ENCODE results near the gene MORC2. TPM values are rescaled to one million over a fixed set of nuclear protein-coding genes. Genes with fewer than 3 reads are reported as not detected.

The MORC2 gene
- total RNA-seq = 10 to 100 TPM; 39.2 to 49.4 TPM

- peaks cover 67% of the 10 kb centered on the region for H3K4me1 Mint-ChIP-seq
- no peak for DNase-seq
- H3K9me3 Mint-ChIP-seq = peaks cover 36% of the 10 kb centered on the region
- H3K36me3 Mint-ChIP-seq (ENCODE audit: low read depth) = peaks cover 79% of the 10 kb centered on the region
- ChIA-PET CTCF (interaction anchor here (0.5 to 2.4 kb wide), 11 partner anchors 8 to 443 kb away, joined by 3 to 14 read pairs (median 4); no protein-coding TSS in a partner anchor), POLR2A (interaction anchor here (0.9 to 1.3 kb wide), 3 partner anchors 10 to 117 kb away, joined by 3 read pairs; no protein-coding TSS in a partner anchor)
- no peaks in the 10 kb centered on the region for H3K27me3 Mint-ChIP-seq
- H3K27ac Mint-ChIP-seq = peak within 1 kb of the TSS; percentile 98
- H3K4me3 Mint-ChIP-seq = peak within 1 kb of the TSS; percentile 91
Measured at GRCh38 chr22:30968015-30968923, at the start of gene MORC2. TSS of gene MORC2 (minus strand) at chr22:30968774. CDS start at chr22:30967889, 885 bp downstream.

- DNase-seq = no peak
- Mint-ChIP-seq H3K4me1 (no peaks in the 10 kb centered on the region), H3K27ac (no peak overlapping the region), H3K4me3 (no peak overlapping the region), H3K36me3 (ENCODE audit: low read depth) (no peaks in the 10 kb centered on the region), H3K27me3 (no peaks in the 10 kb centered on the region), H3K9me3 (peaks cover 14% of the 10 kb centered on the region)
- ChIA-PET CTCF (no interaction called here), POLR2A (no interaction called here)
Measured at GRCh38 chr22:31005535-31005934, 37.0 kb upstream of the MORC2 start.

GRCh38 chr22:31001124-31001770 lies 32.7 kb upstream of the MORC2 start:
- Mint-ChIP-seq H3K4me1 (peaks cover 1% of the 10 kb centered on the region), H3K4me3 (no peak overlapping the region), H3K27me3 (no peaks in the 10 kb centered on the region), H3K36me3 (ENCODE audit: low read depth) (no peaks in the 10 kb centered on the region), H3K27ac (no peak overlapping the region), H3K9me3 (peaks cover 10% of the 10 kb centered on the region)
- DNase-seq = no peak
- POLR2A ChIA-PET = no interaction called here
- CTCF ChIA-PET = no interaction called here

- Mint-ChIP-seq H3K36me3 (ENCODE audit: low read depth) (no peaks in the 10 kb centered on the region), H3K27me3 (peaks cover 2% of the 10 kb centered on the region), H3K27ac (no peak overlapping the region), H3K4me3 (no peak overlapping the region), H3K4me1 (peaks cover 3% of the 10 kb centered on the region), H3K9me3 (no peaks in the 10 kb centered on the region)
- POLR2A ChIA-PET = no interaction called here
- CTCF ChIA-PET = no interaction called here
- no peak for DNase-seq
Measured at GRCh38 chr22:30998329-30998728, 29.8 kb upstream of the MORC2 start.

- H3K36me3 Mint-ChIP-seq (ENCODE audit: low read depth) = no peaks in the 10 kb centered on the region
- ChIA-PET CTCF (no interaction called here), POLR2A (no interaction called here)
- no peak overlapping the region for H3K4me3 Mint-ChIP-seq
- DNase-seq = no peak
- no peak overlapping the region for H3K27ac Mint-ChIP-seq
- peaks cover 3% of the 10 kb centered on the region for H3K4me1 Mint-ChIP-seq
- H3K27me3 Mint-ChIP-seq = peaks cover 2% of the 10 kb centered on the region
- H3K9me3 Mint-ChIP-seq = no peaks in the 10 kb centered on the region
Measured at GRCh38 chr22:30996462-30996861, 27.9 kb upstream of the MORC2 start.

GRCh38 chr22:30994960-30995359 lies 26.4 kb upstream of the MORC2 start:
- Mint-ChIP-seq H3K9me3 (no peaks in the 10 kb centered on the region), H3K4me3 (no peak overlapping the region), H3K27ac (no peak overlapping the region), H3K27me3 (peaks cover 2% of the 10 kb centered on the region), H3K4me1 (peaks cover 3% of the 10 kb centered on the region), H3K36me3 (ENCODE audit: low read depth) (no peaks in the 10 kb centered on the region)
- no peak for DNase-seq
- CTCF ChIA-PET = interaction anchor here (1.1 kb wide), 1 partner anchor 49 kb away, joined by 3 read pairs; no protein-coding TSS in a partner anchor
- POLR2A ChIA-PET = no interaction called here

GRCh38 chr22:30992565-30992964 lies 24.0 kb upstream of the MORC2 start:
- no peaks in the 10 kb centered on the region for H3K36me3 Mint-ChIP-seq (ENCODE audit: low read depth)
- peaks cover 3% of the 10 kb centered on the region for H3K9me3 Mint-ChIP-seq
- H3K4me3 Mint-ChIP-seq = no peak overlapping the region
- ChIA-PET CTCF (interaction anchor here (0.6 kb wide), 1 partner anchor 102 kb away, joined by 5 read pairs; no protein-coding TSS in a partner anchor), POLR2A (no interaction called here)
- H3K27me3 Mint-ChIP-seq = peaks cover 2% of the 10 kb centered on the region
- DNase-seq = no peak
- H3K27ac Mint-ChIP-seq = no peak overlapping the region
- H3K4me1 Mint-ChIP-seq = peaks cover 3% of the 10 kb centered on the region

- CTCF ChIA-PET = no interaction called here
Measured at GRCh38 chr22:30990690-30991089, 22.1 kb upstream of the MORC2 start.

GRCh38 chr22:30989474-30989873 lies 20.9 kb upstream of the MORC2 start:
- Mint-ChIP-seq H3K27ac (no peak overlapping the region), H3K27me3 (no peaks in the 10 kb centered on the region), H3K4me1 (no peaks in the 10 kb centered on the region), H3K9me3 (peaks cover 11% of the 10 kb centered on the region), H3K36me3 (ENCODE audit: low read depth) (no peaks in the 10 kb centered on the region), H3K4me3 (no peak overlapping the region)
- DNase-seq = no peak
- ChIA-PET POLR2A (no interaction called here), CTCF (no interaction called here)

More at GRCh38 chr22:30990690-30991089, 22.1 kb upstream of the MORC2 start:
- H3K4me3 Mint-ChIP-seq = no peak overlapping the region
- no peaks in the 10 kb centered on the region for H3K4me1 Mint-ChIP-seq
- H3K27me3 Mint-ChIP-seq = peaks cover 2% of the 10 kb centered on the region
- H3K9me3 Mint-ChIP-seq = peaks cover 6% of the 10 kb centered on the region
- no peak overlapping the region for H3K27ac Mint-ChIP-seq
- H3K36me3 Mint-ChIP-seq (ENCODE audit: low read depth) = no peaks in the 10 kb centered on the region
- POLR2A ChIA-PET = no interaction called here
- DNase-seq = no peak

GRCh38 chr22:30985561-30986208 lies 17.1 kb upstream of the MORC2 start:
- CTCF ChIA-PET = no interaction called here
- no peaks in the 10 kb centered on the region for H3K36me3 Mint-ChIP-seq (ENCODE audit: low read depth)
- DNase-seq = no peak
- no peaks in the 10 kb centered on the region for H3K4me1 Mint-ChIP-seq
- H3K27me3 Mint-ChIP-seq = no peaks in the 10 kb centered on the region
- POLR2A ChIA-PET = no interaction called here
- peaks cover 29% of the 10 kb centered on the region for H3K9me3 Mint-ChIP-seq
- no peak overlapping the region for H3K4me3 Mint-ChIP-seq
- no peak overlapping the region for H3K27ac Mint-ChIP-seq

- Mint-ChIP-seq H3K4me1 (peaks cover 3% of the 10 kb centered on the region), H3K27ac (no peak overlapping the region), H3K9me3 (peaks cover 37% of the 10 kb centered on the region), H3K27me3 (no peaks in the 10 kb centered on the region), H3K4me3 (no peak overlapping the region), H3K36me3 (ENCODE audit: low read depth) (peaks cover 7% of the 10 kb centered on the region)
- POLR2A ChIA-PET = no interaction called here
- CTCF ChIA-PET = no interaction called here
- no peak for DNase-seq
Measured at GRCh38 chr22:30984317-30984716, 15.7 kb upstream of the MORC2 start.

- Mint-ChIP-seq H3K36me3 (ENCODE audit: low read depth) (peaks cover 19% of the 10 kb centered on the region), H3K9me3 (peaks cover 47% of the 10 kb centered on the region), H3K27me3 (no peaks in the 10 kb centered on the region), H3K4me3 (no peak overlapping the region), H3K4me1 (peaks cover 6% of the 10 kb centered on the region), H3K27ac (no peak overlapping the region)
- ChIA-PET CTCF (no interaction called here), POLR2A (no interaction called here)
- no peak for DNase-seq
Measured at GRCh38 chr22:30982512-30982911, 13.9 kb upstream of the MORC2 start.

- H3K4me1 Mint-ChIP-seq = peaks cover 14% of the 10 kb centered on the region
- ChIA-PET POLR2A (no interaction called here), CTCF (interaction anchor here (0.6 to 1.2 kb wide), 2 partner anchors 13 to 60 kb away, joined by 3 read pairs; no protein-coding TSS in a partner anchor)
- H3K36me3 Mint-ChIP-seq (ENCODE audit: low read depth) = peaks cover 45% of the 10 kb centered on the region
- no peaks in the 10 kb centered on the region for H3K27me3 Mint-ChIP-seq
- no peak overlapping the region for H3K4me3 Mint-ChIP-seq
- no peak for DNase-seq
- no peak overlapping the region for H3K27ac Mint-ChIP-seq
- peaks cover 66% of the 10 kb centered on the region for H3K9me3 Mint-ChIP-seq
Measured at GRCh38 chr22:30979932-30980331, 11.4 kb upstream of the MORC2 start.
